Ascending aorta (tissue), 2 donors: ENCODE data around the gene CAPZA3. TPM values are rescaled to one million over a fixed set of nuclear protein-coding genes. Genes with fewer than 3 reads are reported as not detected.

Experiments
- DNase-seq, 2 donors: peaks; one replicate each; pipeline ENCODE4 v3.0.0-alpha.2; 2019; ENCODE audit warnings: low spot score in 2 of 2
- H3K27ac ChIP-seq, 2 donors: fragments of 200-600 bp; sonication (generic); one replicate each; pipeline ENCODE4 v1.5.1; 2016 to 2017; ENCODE audit warnings: mild to moderate bottlenecking in 1 of 2
- H3K27me3 ChIP-seq: fragments of 200-600 bp; sonication (generic); one replicate; pipeline ENCODE4 v1.5.1; 2017
- H3K36me3 ChIP-seq, 2 donors: fragments of 200-600 bp; sonication (generic); one replicate each; pipeline ENCODE4 v1.5.1; 2016
- H3K4me1 ChIP-seq, 2 donors: fragments of 200-600 bp; sonication (generic); one replicate each; pipeline ENCODE4 v1.5.1; 2016 to 2017; ENCODE audit warnings: mild to moderate bottlenecking in 1 of 2
- H3K4me3 ChIP-seq, 2 donors: fragments of 200-600 bp; sonication (generic); one replicate each; pipeline ENCODE4 v1.5.1; 2016 to 2017; ENCODE audit warnings: mild to moderate bottlenecking in 1 of 2
- H3K9me3 ChIP-seq, 2 donors: fragments of 200-600 bp; sonication (generic); one replicate each; pipeline ENCODE4 v1.5.1; 2016
- CTCF ChIP-seq, 3 experiments: fragments of 200-600 bp in 2 of 3; fragments of 450-650 bp in 1 of 3; sonication (generic) in 2 of 3; IDR thresholded peaks; one replicate each; pipeline ENCODE4 v1.5.1; 2016 to 2019; ENCODE audit warnings: antibody characterized with exemption in 3 of 3, mild to moderate bottlenecking in 1 of 3, moderate library complexity in 1 of 3
- intact Hi-C: fragments of 100-400 bp; cut with DNase I; formaldehyde crosslinking; loops from one replicate; pipeline ENCODE4 v1.15.1; 2023
- total RNA-seq: library from RNA; depleted of rRNA; stranded (reverse); fragments of >200 nt; gene quantifications from one replicate; pipeline ENCODE4 v1.1.0, GENCODE V29; 2016

CAPZA3 gene
- total RNA-seq, 1 donor from 2014 or later, result not detected

- Histone ChIP-seq H3K27ac (no peak overlapping the region), H3K9me3 (no peaks in the 10 kb centered on the region), H3K36me3 (no peaks in the 10 kb centered on the region), H3K27me3 (no peaks in the 10 kb centered on the region), H3K4me3 (no peak overlapping the region), H3K4me1 (no peaks in the 10 kb centered on the region)
- intact Hi-C loops, result no loop called here
- DNase-seq, result no peak
- no peak for TF ChIP-seq CTCF (IDR thresholded peaks at IDR 0.05)
These were observed 17.2 kb upstream of the CAPZA3 start for GRCh38 chr12:18720690-18721089.

DNA sequence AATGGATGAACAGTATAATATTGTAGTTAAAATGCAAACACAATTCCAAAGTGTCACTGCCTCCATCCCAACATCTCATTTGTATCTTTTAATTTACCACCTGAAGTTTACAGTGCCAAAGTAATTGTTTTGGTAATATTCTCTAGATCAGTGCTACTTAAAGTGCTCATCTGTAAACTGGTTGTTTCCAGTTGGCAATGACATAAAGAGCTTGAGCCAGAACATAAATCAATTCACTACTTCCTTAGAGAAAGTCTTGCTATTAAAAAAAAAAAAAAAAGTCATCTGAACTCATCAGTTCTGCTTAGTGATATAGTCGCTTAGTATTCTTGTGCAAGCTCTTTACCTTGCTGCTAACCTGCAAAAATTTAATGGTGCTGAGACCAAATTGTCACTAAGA lies 16.5 kb upstream of the CAPZA3 start:
- intact Hi-C loops, result no loop called here
- DNase-seq, result no peak
- H3K4me3 ChIP-seq, result no peak overlapping the region
- no peaks in the 10 kb centered on the region for H3K36me3 ChIP-seq
- H3K27ac ChIP-seq, result no peak overlapping the region
- TF ChIP-seq CTCF (IDR thresholded peaks at IDR 0.05), result no peak
- H3K9me3 ChIP-seq, result no peaks in the 10 kb centered on the region
- no peaks in the 10 kb centered on the region for H3K4me1 ChIP-seq
- no peaks in the 10 kb centered on the region for H3K27me3 ChIP-seq

- no peak for TF ChIP-seq CTCF (IDR thresholded peaks at IDR 0.05)
- Histone ChIP-seq H3K4me1 (no peaks in the 10 kb centered on the region), H3K36me3 (no peaks in the 10 kb centered on the region), H3K9me3 (no peaks in the 10 kb centered on the region), H3K4me3 (no peak overlapping the region), H3K27ac (no peak overlapping the region), H3K27me3 (no peaks in the 10 kb centered on the region)
- intact Hi-C loops, result no loop called here
- DNase-seq, result no peak
These were observed 14.2 kb upstream of the CAPZA3 start for GRCh38 chr12:18723752-18724151.

DNA sequence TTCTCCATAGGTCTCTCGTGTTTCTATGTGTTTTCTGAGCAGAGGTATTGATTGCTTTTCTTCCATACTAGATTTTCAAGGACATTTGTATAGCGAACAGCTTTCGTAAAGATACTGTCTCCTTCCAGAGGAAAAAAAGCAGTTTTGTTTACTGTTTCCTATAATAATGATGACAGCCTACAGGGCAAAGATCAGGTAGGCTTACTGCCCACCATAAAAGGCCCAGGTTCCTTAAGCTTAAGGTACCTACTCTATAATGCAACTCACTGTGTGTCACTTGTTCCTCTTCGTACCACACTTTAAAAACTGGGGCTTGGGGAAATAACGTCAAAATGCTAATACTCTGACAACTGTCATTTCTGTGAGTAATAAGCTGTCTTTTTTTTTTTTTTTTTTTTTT lies 6.8 kb upstream of the CAPZA3 start:
- no peak for DNase-seq
- Histone ChIP-seq H3K9me3 (peaks cover 0 to 3% of the 10 kb centered on the region in 2 donors), H3K27ac (no peak overlapping the region), H3K4me3 (no peak overlapping the region), H3K27me3 (no peaks in the 10 kb centered on the region), H3K36me3 (no peaks in the 10 kb centered on the region), H3K4me1 (no peaks in the 10 kb centered on the region)
- TF ChIP-seq CTCF (IDR thresholded peaks at IDR 0.05), result no peak
- intact Hi-C loops, result no loop called here

DNA sequence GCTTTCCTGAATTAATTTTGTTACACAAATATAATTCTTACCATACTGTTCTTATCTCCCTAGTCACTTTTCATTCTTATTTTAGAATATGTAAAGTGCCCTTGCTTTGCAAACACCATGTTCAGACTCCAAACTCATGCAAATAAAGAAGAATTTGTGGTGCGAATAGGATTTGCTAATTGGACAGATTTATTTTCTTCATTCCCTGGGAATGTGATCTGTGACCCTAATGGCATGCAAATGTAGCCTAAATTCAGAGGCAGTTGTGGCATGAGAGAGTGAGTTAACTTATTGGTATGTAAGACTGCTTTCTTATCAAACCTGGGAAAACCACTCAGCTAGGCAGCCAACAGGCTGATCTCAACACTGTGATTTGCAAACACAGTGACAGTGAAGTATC lies 10.0 kb downstream of the CAPZA3 start:
- H3K9me3 ChIP-seq, result no peaks in the 10 kb centered on the region
- H3K4me3 ChIP-seq, result no peak overlapping the region
- no peaks in the 10 kb centered on the region for H3K4me1 ChIP-seq
- intact Hi-C loops, result no loop called here
- no peak for DNase-seq
- no peaks in the 10 kb centered on the region for H3K27me3 ChIP-seq
- no peak overlapping the region for H3K27ac ChIP-seq
- H3K36me3 ChIP-seq, result no peaks in the 10 kb centered on the region
- no peak for TF ChIP-seq CTCF (IDR thresholded peaks at IDR 0.05)

GRCh38 chr12:18749386-18749957 lies 11.6 kb downstream of the CAPZA3 start:
- H3K4me3 ChIP-seq, result no peak overlapping the region
- TF ChIP-seq CTCF (IDR thresholded peaks at IDR 0.05), result no peak
- intact Hi-C loops, result no loop called here
- H3K9me3 ChIP-seq, result no peaks in the 10 kb centered on the region
- no peaks in the 10 kb centered on the region for H3K4me1 ChIP-seq
- no peaks in the 10 kb centered on the region for H3K36me3 ChIP-seq
- DNase-seq, result no peak
- no peak overlapping the region for H3K27ac ChIP-seq
- no peaks in the 10 kb centered on the region for H3K27me3 ChIP-seq
